ENCODE measurements around the gene ZNF619. TPM values are rescaled to one million over a fixed set of nuclear protein-coding genes. Genes with fewer than 3 reads are reported as not detected.

ZNF619 gene
- total and polyA plus RNA-seq, 2 of the 13 experiments (the other 11 are each of a cell fraction or from before 2014, with no cell fraction given): 0.83 to 5.2 TPM

GRCh38 chr3:40452562-40452875 is 24.4 kb upstream of the ZNF619 start (continued):
- no peak for TF ChIP-seq IRF1 (CRISPR knock-in tag; IDR thresholded peaks at IDR 0.05; ENCODE audit: low read depth)
- TF ChIP-seq ZNF292 (CRISPR knock-in tag; IDR thresholded peaks at IDR 0.05; ENCODE audit: borderline replicate concordance, low read depth): no peak
- no peak for TF ChIP-seq ZNF33A (CRISPR knock-in tag; IDR thresholded peaks at IDR 0.05; ENCODE audit: borderline replicate concordance)

GRCh38 chr3:40452876-40453730 is 23.8 kb upstream of the ZNF619 start:
- in situ Hi-C loops (cut with HindIII; ENCODE audit: extremely low pct_ligation_motif_present, low pct_unique_long_range_greater_than_20kb) (loop anchor here (10.0 kb wide), 1 partner anchor 138 kb away; no protein-coding TSS in a partner anchor), intact Hi-C loops (cut with micrococcal nuclease; ENCODE audit: unreplicated experiment) (loop anchor here (1.0 to 10.0 kb wide), 3 partner anchors 124 to 652 kb away; no protein-coding TSS in a partner anchor)
- Histone ChIP-seq H3K79me2 (ENCODE audit: insufficient read depth, low read length) (peaks cover 13% of the 10 kb centered on the region), H2AFZ (ENCODE audit: low read length) (peak overlapping the region; percentile 56), H3K36me3 (replicated peaks in 1 of 2; ENCODE audit: control insufficient read depth in 1 of 2, insufficient read depth in 2 of 2, low read length in 2 of 2) (no peaks in the 10 kb centered on the region), H3K4me2 (ENCODE audit: low read depth, low read length) (peak overlapping the region; percentile 91), H3K9ac (ENCODE audit: insufficient read depth, low read depth, low read length) (peak overlapping the region; percentile 80), H3K9me3 (ENCODE audit: low read length) (no peaks in the 10 kb centered on the region), H3K4me1 (ENCODE audit: insufficient read depth, low read length) (peaks cover 41% of the 10 kb centered on the region), H4K20me1 (ENCODE audit: insufficient read depth, low read length) (no peaks in the 10 kb centered on the region), H3K27me3 (ENCODE audit: control insufficient read depth in 1 of 2, insufficient read depth in 2 of 2, low read length in 2 of 2) (no peaks in the 10 kb centered on the region; a peak in 1 of 5 replicates), H3K4me3 (replicated peaks in 1 of 3; ENCODE audit: insufficient read depth in 1 of 3, low read depth in 2 of 3, low read length in 3 of 3) (peak overlapping the region; percentile 65 to 86 (median 79)), H3K27ac (ENCODE audit: extremely low read length, insufficient read depth, low read length) (peak overlapping the region; percentile 86)
- POLR2A ChIA-PET: interaction anchor here (1.1 to 2.6 kb wide), 7 partner anchors 9 to 124 kb away, joined by 3 to 20 read pairs (median 5); partner anchors contain the start of genes ZNF619, ZNF620 and ZNF621
- CTCF ChIA-PET (ENCODE audit: low intra/inter-chr PET ratio, low total read pairs): no interaction called here
- FAIRE-seq (peak; percentile 90), DNase-seq (ENCODE audit: low spot score) (peak; percentile 98), ATAC-seq (peak; percentile 95)
- no TSS peak for BruUV-seq (replicated peaks)
- 0% methylated on average over 13 of the region's 41 CpGs for WGBS (ENCODE audit: low lambda C conversion rate)
- TF ChIP-seq RAD51 (IDR thresholded peaks at IDR 0.05; ENCODE audit: borderline replicate concordance) (no peak), NFE2L2 (IDR thresholded peaks at IDR 0.05; ENCODE audit: low read length) (no peak), SALL1 (CRISPR knock-in tag; IDR thresholded peaks at IDR 0.05) (no peak; the same call in 1 of the 2 replicates), ERF (CRISPR knock-in tag; IDR thresholded peaks at IDR 0.05) (peak; percentile 81; the same call in 1 of the 2 replicates), KMT2B (CRISPR knock-in tag; IDR thresholded peaks at IDR 0.05) (peak; percentile 83), MYPOP (CRISPR knock-in tag; IDR thresholded peaks at IDR 0.05) (peak; percentile 49; the same call in 1 of the 2 replicates), ZNF547 (CRISPR knock-in tag; IDR thresholded peaks at IDR 0.05) (0 out of 2 replicates have a peak, but pooled peaks have one; percentile 35), KDM5B (CRISPR knock-in tag; IDR thresholded peaks at IDR 0.05; ENCODE audit: borderline replicate concordance) (peak; percentile 75; the same call in 1 of the 2 replicates), CHD4 (IDR thresholded peaks at IDR 0.05; ENCODE audit: borderline replicate concordance, low read length) (no peak), BRF2 (CRISPR knock-in tag; IDR thresholded peaks at IDR 0.05) (no peak), IRF2 (CRISPR knock-in tag; IDR thresholded peaks at IDR 0.05) (peak; percentile 72), CBX1 (IDR thresholded peaks at IDR 0.05; ENCODE audit: low read depth) (no peak), ZNF251 (CRISPR knock-in tag; IDR thresholded peaks at IDR 0.05) (no peak), NR0B2 (CRISPR knock-in tag; IDR thresholded peaks at IDR 0.05) (0 out of 2 replicates have a peak, but pooled peaks have one; percentile 2)

All from HepG2 (cell line).